A673 (cell line): Measurements from ENCODE around the gene FAAP100.

ENCODE experiments used
- CTCF ChIP-seq: fragments of 300-800, 200-600 bp; sonication (generic); conservative IDR thresholded peaks from 2 replicates; pipeline ENCODE4 v1.5.1; 2017; ENCODE audit warnings: low read depth, mild to moderate bottlenecking, antibody characterized with exemption, low read length, moderate library complexity, mixed read lengths
- EZH2 ChIP-seq: fragments of 200-600 bp; sonication (generic); IDR thresholded peaks from 2 replicates; pipeline ENCODE4 v1.6.1; 2017; ENCODE audit warnings: borderline replicate concordance, low read depth, mild to moderate bottlenecking, mixed read lengths, antibody characterized with exemption, low read length; ENCODE audit not compliant: poor library complexity, severe bottlenecking

GRCh38 chr17:81499601-81499970 lies 52.6 kb downstream of the FAAP100 start:
- TF ChIP-seq CTCF (no peak), EZH2 (no peak)
